HEK293T (cell line): ENCODE results near the gene INS.

Source experiments
- CTCF ChIA-PET: fragments of 350-600 bp; formaldehyde crosslinking; extraction: SDS; loops from one replicate; lab custom pipeline; 2021; ENCODE audit warnings: antibody characterized with exemption, inconsistent platforms; lab: Yijun Ruan, JAX
- POLR2A ChIA-PET: fragments of 350-600 bp; formaldehyde crosslinking; extraction: SDS; loops from one replicate; lab custom pipeline; 2020; ENCODE audit warnings: antibody characterized with exemption, inconsistent platforms; lab: Yijun Ruan, JAX
- DNase-seq: peaks from one replicate; pipeline ENCODE4 v3.0.0; 2012; ENCODE audit warnings: mixed read lengths; ENCODE audit errors: extremely low spot score
- ARNT ChIP-seq: fragments of 450-650 bp; IDR thresholded peaks from 2 replicates; pipeline ENCODE4 v1.6.1; 2017; ENCODE audit warnings: mild to moderate bottlenecking
- BHLHE40 ChIP-seq: fragments of 450-650 bp; IDR thresholded peaks from 2 replicates; pipeline ENCODE4 v1.6.1; 2016; ENCODE audit warnings: mild to moderate bottlenecking, moderate library complexity, borderline replicate concordance
- CTBP1 ChIP-seq: fragments of 450-650 bp; IDR thresholded peaks from 2 replicates; pipeline ENCODE4 v1.6.1; 2016; ENCODE audit warnings: borderline replicate concordance
- ELF4 ChIP-seq: fragments of 450-650 bp; IDR thresholded peaks from 2 replicates; pipeline ENCODE4 v1.6.1; 2017; ENCODE audit warnings: antibody characterized with exemption
- FOXA1 ChIP-seq: fragments of 450-650 bp; IDR thresholded peaks from 2 replicates; pipeline ENCODE4 v1.6.1; 2016; ENCODE audit warnings: mild to moderate bottlenecking
- FOXK2 ChIP-seq: fragments of 450-650 bp; IDR thresholded peaks from 2 replicates; pipeline ENCODE4 v1.6.1; 2016; ENCODE audit warnings: mild to moderate bottlenecking
- FOXM1 ChIP-seq: fragments of 450-650 bp; IDR thresholded peaks from 2 replicates; pipeline ENCODE4 v1.6.1; 2017; ENCODE audit warnings: mild to moderate bottlenecking, borderline replicate concordance
- HDGF ChIP-seq: fragments of 450-650 bp; IDR thresholded peaks from 2 replicates; pipeline ENCODE4 v1.6.1; 2017; ENCODE audit warnings: antibody characterized with exemption, borderline replicate concordance
- L3MBTL2 ChIP-seq: fragments of 450-650 bp; conservative IDR thresholded peaks from 2 replicates; pipeline ENCODE4 v1.6.1; 2016; ENCODE audit warnings: mild to moderate bottlenecking
- LEF1 ChIP-seq: fragments of 450-650 bp; IDR thresholded peaks from 2 replicates; pipeline ENCODE4 v1.6.1; 2017; ENCODE audit warnings: mild to moderate bottlenecking, borderline replicate concordance
- NFRKB ChIP-seq: fragments of 450-650 bp; IDR thresholded peaks from 2 replicates; pipeline ENCODE4 v1.6.1; 2016; ENCODE audit warnings: mild to moderate bottlenecking, moderate library complexity
- SP1 ChIP-seq: fragments of 450-650 bp; IDR thresholded peaks from 2 replicates; pipeline ENCODE4 v1.6.1; 2017
- SUZ12 ChIP-seq: fragments of 450-650 bp; IDR thresholded peaks from 2 replicates; pipeline ENCODE4 v1.6.1; 2016; ENCODE audit warnings: mild to moderate bottlenecking
- TARDBP ChIP-seq: fragments of 450-650 bp; IDR thresholded peaks from 2 replicates; pipeline ENCODE4 v1.6.1; 2016
- ZNF384 ChIP-seq: fragments of 450-650 bp; IDR thresholded peaks from 2 replicates; pipeline ENCODE4 v1.6.1; 2016
- TF ChIP-seq, protein P1 (sequence below): fragments of 450-650 bp; IDR thresholded peaks from 2 replicates; pipeline ENCODE4 v1.6.1; 2016

Gene INS

DNA sequence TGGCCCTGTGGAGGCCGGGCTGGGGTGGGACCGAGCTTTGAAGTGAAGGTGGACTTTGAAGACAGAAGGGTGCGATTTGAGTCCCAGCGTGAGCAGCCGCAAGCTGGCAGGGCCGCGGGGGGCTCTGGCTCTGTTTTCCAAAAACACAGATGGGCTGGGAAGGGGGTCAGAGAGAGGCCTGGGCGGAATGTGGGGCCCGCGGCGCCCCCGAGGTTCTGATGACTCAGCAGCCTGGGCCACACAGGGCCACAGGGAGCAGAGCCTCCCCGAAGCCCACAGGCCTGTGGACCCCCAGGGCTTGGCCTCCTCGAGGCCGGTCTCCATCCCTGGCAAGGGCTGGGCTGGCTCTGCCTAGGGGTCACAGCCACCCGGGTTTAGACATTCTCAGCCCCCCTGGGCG lies 6.1 kb downstream of the INS start:
- CTCF ChIA-PET: interaction anchor here (0.9 to 5.3 kb wide), 5 partner anchors 117 to 502 kb away, joined by 3 to 34 read pairs (median 4); no protein-coding TSS in a partner anchor
- TF ChIP-seq LEF1 (no peak), ELF4 (no peak), ZNF384 (no peak), BHLHE40 (no peak), FOXM1 (no peak), NFRKB (no peak), SP1 (no peak), HDGF (no peak), SUZ12 (no peak), FOXA1 (no peak), FOXK2 (no peak), L3MBTL2 (no peak), CTBP1 (no peak), TARDBP (no peak), ARNT (no peak)
- TF ChIP-seq, protein P1, sequence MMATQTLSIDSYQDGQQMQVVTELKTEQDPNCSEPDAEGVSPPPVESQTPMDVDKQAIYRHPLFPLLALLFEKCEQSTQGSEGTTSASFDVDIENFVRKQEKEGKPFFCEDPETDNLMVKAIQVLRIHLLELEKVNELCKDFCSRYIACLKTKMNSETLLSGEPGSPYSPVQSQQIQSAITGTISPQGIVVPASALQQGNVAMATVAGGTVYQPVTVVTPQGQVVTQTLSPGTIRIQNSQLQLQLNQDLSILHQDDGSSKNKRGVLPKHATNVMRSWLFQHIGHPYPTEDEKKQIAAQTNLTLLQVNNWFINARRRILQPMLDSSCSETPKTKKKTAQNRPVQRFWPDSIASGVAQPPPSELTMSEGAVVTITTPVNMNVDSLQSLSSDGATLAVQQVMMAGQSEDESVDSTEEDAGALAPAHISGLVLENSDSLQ: no peak
- POLR2A ChIA-PET: no interaction called here

DNA sequence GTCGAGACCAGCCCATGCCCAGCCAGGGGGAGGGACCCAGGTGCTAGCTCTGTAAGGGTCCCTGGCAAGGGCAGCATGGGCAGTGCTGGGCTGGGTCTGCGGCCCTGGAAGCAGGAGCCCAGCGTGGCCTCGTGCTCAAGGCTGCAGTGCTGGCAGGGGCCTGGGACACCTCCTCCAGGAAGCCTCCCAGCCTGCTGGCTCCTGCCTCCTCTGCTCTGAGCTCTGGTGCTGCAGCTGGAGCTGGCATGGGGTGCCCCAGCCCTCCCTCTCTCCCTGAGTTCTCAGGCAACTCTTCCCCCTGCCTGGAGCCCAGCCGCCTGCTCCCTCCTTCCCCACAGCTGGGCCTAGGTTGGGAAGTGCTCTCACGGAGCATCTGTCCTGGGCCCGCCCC lies 6.8 kb downstream of the INS start:
- CTCF ChIA-PET: interaction anchor here (1.3 to 5.3 kb wide), 3 partner anchors 116 to 501 kb away, joined by 4 to 34 read pairs (median 4); no protein-coding TSS in a partner anchor
- POLR2A ChIA-PET: no interaction called here

More for the DNA sequence above, 6.1 kb downstream of the INS start:
- no peak for DNase-seq

DNA sequence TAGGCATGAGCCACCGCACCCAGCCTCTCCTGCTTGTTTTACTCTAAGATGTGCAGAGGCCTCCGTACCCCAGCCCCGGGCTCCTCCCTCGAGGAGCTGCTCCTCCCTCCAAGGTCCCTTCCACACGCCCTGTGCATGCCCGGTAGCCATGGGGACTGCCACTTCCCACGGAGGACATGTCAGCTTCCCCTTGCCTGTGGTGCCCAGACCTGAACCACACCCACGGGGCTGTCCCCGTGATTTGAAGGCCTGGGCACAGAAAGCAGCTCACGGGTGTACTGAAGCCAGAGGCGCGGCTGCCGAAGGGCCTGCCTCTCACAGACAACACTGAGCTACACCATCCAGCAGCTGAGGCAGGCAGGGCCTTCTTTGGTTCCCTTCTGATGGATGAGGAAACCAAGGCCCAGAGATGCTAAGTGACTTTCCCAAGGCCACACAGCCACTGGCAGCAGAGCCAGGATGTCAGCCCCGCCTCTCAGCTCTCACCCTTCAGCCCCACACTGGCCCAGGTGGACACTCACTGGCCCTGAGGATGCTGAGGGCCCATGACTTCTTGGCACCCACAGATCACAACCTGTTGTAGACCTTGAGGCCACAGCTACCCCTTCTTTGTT lies 7.3 kb downstream of the INS start:
- TF ChIP-seq L3MBTL2: no peak
- DNase-seq: no peak
- ChIA-PET CTCF (interaction anchor here (1.2 to 6.0 kb wide), 6 partner anchors 116 to 501 kb away, joined by 3 to 120 read pairs (median 19); no protein-coding TSS in a partner anchor), POLR2A (no interaction called here)

More for the DNA sequence above, 6.8 kb downstream of the INS start:
- TF ChIP-seq FOXM1 (no peak), NFRKB (no peak), HDGF (no peak), LEF1 (no peak), ZNF384 (no peak), L3MBTL2 (no peak), SUZ12 (no peak), FOXA1 (no peak), BHLHE40 (no peak)
- TF ChIP-seq, protein P1: no peak
- DNase-seq: no peak

DNA sequence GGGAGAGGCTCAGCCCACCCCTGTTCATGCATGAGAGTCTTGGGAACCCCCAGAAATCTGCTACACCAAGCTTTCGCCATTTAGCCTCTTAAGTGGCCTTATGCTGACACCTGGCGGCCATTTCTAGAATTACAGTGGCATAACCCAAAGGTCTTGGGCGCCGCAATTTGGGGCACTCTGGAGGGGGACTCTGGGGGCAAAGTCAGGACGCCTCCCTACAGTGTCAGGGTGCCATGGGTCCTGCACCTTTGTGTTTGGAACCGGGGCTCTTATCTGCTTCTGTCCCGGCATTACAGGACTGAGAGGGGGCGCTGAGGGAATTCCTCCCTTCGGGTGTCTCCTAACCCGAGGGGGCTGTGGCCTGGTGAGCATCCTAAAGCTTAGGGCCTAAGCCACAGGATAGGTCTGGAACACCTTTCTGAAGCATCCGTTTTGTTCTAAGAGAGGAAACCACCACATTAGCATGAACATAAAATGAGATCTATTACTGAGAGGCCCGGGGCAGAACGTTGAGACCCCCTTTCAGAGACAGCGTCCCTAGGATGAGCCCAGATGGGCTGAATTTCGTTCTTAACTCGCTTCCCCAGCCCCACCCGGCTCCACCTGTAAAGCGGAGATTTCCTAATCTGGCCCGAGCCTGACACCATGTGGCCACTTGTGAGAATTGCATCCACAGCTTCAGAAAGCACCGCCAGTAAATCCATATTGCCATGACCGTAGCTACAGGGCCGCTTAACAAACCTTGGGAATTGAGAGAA lies 9.3 kb downstream of the INS start:
- ChIA-PET CTCF (interaction anchor here (0.5 to 6.0 kb wide), 35 partner anchors 11 to 1217 kb away, joined by 3 to 120 read pairs (median 4); partner anchors contain the start of gene IGF2), POLR2A (interaction anchor here (1.0 kb wide), 1 partner anchor 117 kb away, joined by 4 read pairs; no protein-coding TSS in a partner anchor)
- TF ChIP-seq FOXK2 (no peak), LEF1 (no peak), TARDBP (no peak), HDGF (no peak), SP1 (no peak), ARNT (no peak), FOXA1 (no peak), ZNF384 (no peak), SUZ12 (no peak), NFRKB (no peak)
- TF ChIP-seq, protein P1: no peak
- DNase-seq: peak; percentile 79

DNA sequence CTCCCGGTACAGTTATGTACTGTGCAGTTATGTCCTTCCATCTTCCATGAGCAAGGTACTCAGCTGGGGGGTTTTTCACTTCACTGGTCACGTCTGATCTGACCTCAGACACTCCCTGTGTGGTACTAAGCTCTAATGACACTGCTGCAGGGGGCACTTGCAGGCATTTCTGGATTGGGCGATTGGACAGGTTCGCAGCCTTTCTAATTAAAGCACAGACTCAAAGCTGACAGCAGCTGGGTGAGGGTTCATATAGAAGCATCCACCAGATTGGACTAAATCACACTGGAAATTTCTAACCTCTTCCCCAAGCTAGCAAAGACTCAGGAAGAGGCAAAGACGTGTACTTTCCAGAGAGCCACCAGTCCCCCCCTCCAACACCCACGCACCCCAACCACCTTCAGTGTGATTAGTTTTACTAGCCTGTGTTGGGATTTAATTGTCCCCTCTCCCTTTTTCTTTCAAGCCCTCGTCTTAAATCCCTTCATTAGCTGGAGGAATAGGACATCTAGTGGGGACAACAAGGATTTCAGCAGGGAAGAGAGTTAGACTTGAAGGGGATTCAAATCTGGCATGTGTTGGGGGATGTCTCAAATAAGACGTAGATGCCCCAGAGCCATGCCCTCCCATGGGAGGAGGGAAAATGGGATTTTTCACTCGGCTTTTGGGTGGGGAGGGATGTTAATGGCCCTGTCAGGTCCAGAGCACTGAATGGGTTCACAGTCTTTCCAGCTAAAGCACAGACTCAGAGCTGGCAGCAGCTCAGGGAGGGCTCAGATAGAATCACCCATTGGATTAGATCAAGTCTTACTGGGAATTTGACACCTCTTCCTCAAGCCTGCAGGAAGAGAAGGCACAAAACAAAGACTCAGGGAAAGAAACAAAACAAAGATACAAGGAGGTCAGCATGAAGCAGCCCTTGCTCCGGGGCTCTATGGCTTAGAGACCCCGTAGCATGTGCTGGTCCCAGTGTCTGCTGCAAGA lies 10.9 kb downstream of the INS start:
- ChIA-PET CTCF (interaction anchor here (0.7 to 6.0 kb wide), 20 partner anchors 9 to 497 kb away, joined by 3 to 120 read pairs (median 6); partner anchors contain the start of gene IGF2), POLR2A (interaction anchor here (1.0 kb wide), 1 partner anchor 116 kb away, joined by 4 read pairs; no protein-coding TSS in a partner anchor)
- TF ChIP-seq, protein P1: no peak
- TF ChIP-seq ELF4 (no peak), LEF1 (no peak), ARNT (no peak), SUZ12 (no peak), CTBP1 (no peak), L3MBTL2 (no peak), SP1 (no peak)
- peak; percentile 51 for DNase-seq
